HepG2 (cell line): Measurements from ENCODE around the gene RPH3AL. TPM values are rescaled to one million over a fixed set of nuclear protein-coding genes. Genes with fewer than 3 reads are reported as not detected.

Experiments
- AHR ChIP-seq: IDR thresholded peaks from 2 replicates; pipeline ENCODE4 v1.6.1; 2018; ENCODE audit warnings: missing genetic modification reagents, missing compliant biosample characterization
- ATF1 ChIP-seq: IDR thresholded peaks from 2 replicates; pipeline ENCODE4 v1.6.1; 2016; ENCODE audit warnings: mild to moderate bottlenecking, control low read depth
- CEBPG ChIP-seq: IDR thresholded peaks from 2 replicates; pipeline ENCODE4 v1.6.1; 2016
- CHD4 ChIP-seq: fragments of 200-600 bp; sonication (generic); IDR thresholded peaks from 2 replicates; pipeline ENCODE4 v1.7.0; 2017; ENCODE audit warnings: mild to moderate bottlenecking, low read length, borderline replicate concordance
- HNRNPH1 ChIP-seq: fragments of 200-400 bp; formaldehyde crosslinking; optimal IDR thresholded peaks from 2 replicates; pipeline ENCODE3; 2017; ENCODE audit warnings: mild to moderate bottlenecking, low read depth, low read length
- KAT8 ChIP-seq: IDR thresholded peaks from 2 replicates; pipeline ENCODE4 v1.6.1; 2016; ENCODE audit warnings: missing genetic modification reagents, missing compliant biosample characterization
- NKX3-1 ChIP-seq: sonication (generic); formaldehyde crosslinking; IDR thresholded peaks from 2 replicates; pipeline ENCODE4 v1.5.0; 2020; ENCODE audit warnings: missing genetic modification reagents
- PLSCR1 ChIP-seq: sonication (generic); formaldehyde crosslinking; IDR thresholded peaks from 2 replicates; pipeline ENCODE4 v1.5.0; 2020; ENCODE audit warnings: missing genetic modification reagents, mild to moderate bottlenecking, borderline replicate concordance
- PRDM10 ChIP-seq: sonication (generic); formaldehyde crosslinking; IDR thresholded peaks from 2 replicates; pipeline ENCODE4 v1.4.0; 2020; ENCODE audit warnings: low read depth, missing genetic modification reagents
- SMAD1 ChIP-seq: sonication (generic); formaldehyde crosslinking; IDR thresholded peaks from 2 replicates; pipeline ENCODE4 v1.4.0; 2020; ENCODE audit warnings: missing genetic modification reagents, low read depth, mild to moderate bottlenecking, borderline replicate concordance
- SOX13 ChIP-seq, 3 experiments: fragments of 450-650 bp in 1 of 3; sonication (generic) in 1 of 3; formaldehyde crosslinking in 1 of 3; IDR thresholded peaks in 2 of 3; conservative IDR thresholded peaks in 1 of 3; 2 replicates each; pipeline versions ENCODE4 v1.5.0 to v1.6.1; 2016 to 2020; ENCODE audit warnings: antibody characterized with exemption in 1 of 3, mild to moderate bottlenecking in 1 of 3, missing compliant biosample characterization in 1 of 3, missing genetic modification reagents in 1 of 3, moderate library complexity in 1 of 3
- SP4 ChIP-seq: sonication (generic); formaldehyde crosslinking; IDR thresholded peaks from 2 replicates; pipeline ENCODE4 v1.8.1; 2023; ENCODE audit warnings: mild to moderate bottlenecking, missing genetic modification reagents
- TBX3 ChIP-seq: fragments of 450-650 bp; IDR thresholded peaks from 2 replicates; pipeline ENCODE4 v1.6.1; 2017; ENCODE audit warnings: antibody characterized with exemption, mild to moderate bottlenecking, inconsistent platforms, borderline replicate concordance
- ZNF264 ChIP-seq: sonication (generic); formaldehyde crosslinking; IDR thresholded peaks from 2 replicates; pipeline ENCODE4 v1.4.0; 2020; ENCODE audit warnings: missing genetic modification reagents
- ZNF274 ChIP-seq: sonication (generic); formaldehyde crosslinking; IDR thresholded peaks from 2 replicates; pipeline ENCODE4 v1.5.1; 2020; ENCODE audit warnings: mild to moderate bottlenecking, missing genetic modification reagents
- ZNF275 ChIP-seq: sonication (generic); formaldehyde crosslinking; IDR thresholded peaks from 2 replicates; pipeline ENCODE4 v1.8.0; 2022; ENCODE audit warnings: missing genetic modification reagents, mild to moderate bottlenecking, inconsistent platforms, borderline replicate concordance
- ZSCAN29 ChIP-seq: sonication (generic); formaldehyde crosslinking; conservative IDR thresholded peaks from 2 replicates; pipeline ENCODE4 v1.4.0; 2020; ENCODE audit warnings: mild to moderate bottlenecking, missing genetic modification reagents
- polyA plus RNA-seq, 8 experiments: library from polyadenylated mRNA; depleted of rRNA in 3 of 8; stranded (reverse) in 7 of 8; unstranded in 1 of 8; fragments of >200 nt; fragmentation: Illumina TruSeq in 4 of 8; extraction: Trizol in 4 of 8; gene quantifications; 2 replicates each; pipeline versions ENCODE4 v1.2.1 to v1.2.3, GENCODE V29; 2011 to 2016; ENCODE audit warnings: low read depth in 4 of 8, missing spikeins in 1 of 8, mixed read lengths in 1 of 8; ENCODE audit not compliant: insufficient read depth in 1 of 8
- total RNA-seq, 5 experiments: library from RNA; depleted of rRNA; stranded (reverse); fragments of >200 nt; fragmentation: Illumina TruSeq; extraction: Trizol; gene quantifications; 2 replicates each; pipeline ENCODE4 v1.2.3, GENCODE V29; 2016; ENCODE audit warnings: low read depth in 1 of 5

RPH3AL gene
- total and polyA plus RNA-seq, 2 of the 13 experiments (the other 11 are each of a cell fraction or from before 2014, with no cell fraction given): 7.8 to 16.4 TPM

GRCh38 chr17:353213-353837 lies 718 bp upstream of the RPH3AL start (continued):
- TF ChIP-seq CHD4: 0 out of 2 replicates have a peak, but pooled peaks have one; percentile 23
- 0 out of 2 replicates have a peak, but pooled peaks have one; percentile 14 for TF ChIP-seq CEBPG (CRISPR knock-in tag)
- TF ChIP-seq PLSCR1: 0 out of 2 replicates have a peak, but pooled peaks have one; percentile 4
- TF ChIP-seq SOX13 (IDR thresholded peaks at IDR 0.05): no peak
- TF ChIP-seq SOX13 (CRISPR knock-in tag; conservative IDR thresholded peaks at IDR 0.05 in 1 of 2, IDR thresholded peaks at IDR 0.05 in 1 of 2): 0 out of 4 replicates have a peak, but pooled peaks of 1 of the 2 experiments have one; percentile 3
- no peak for TF ChIP-seq HNRNPH1
- TF ChIP-seq KAT8 (CRISPR knock-in tag): 0 out of 2 replicates have a peak, but pooled peaks have one; percentile 5
- no peak for TF ChIP-seq SP4 (CRISPR knock-in tag)
- no peak for TF ChIP-seq AHR
- no peak for TF ChIP-seq ZNF274 (CRISPR knock-in tag)
- TF ChIP-seq ZNF264 (CRISPR knock-in tag): no peak
- 0 out of 2 replicates have a peak, but pooled peaks have one; percentile 0 for TF ChIP-seq PRDM10 (CRISPR knock-in tag)
- TF ChIP-seq ZSCAN29 (CRISPR knock-in tag): no peak
- 0 out of 2 replicates have a peak, but pooled peaks have one; percentile 32 for TF ChIP-seq SMAD1 (CRISPR knock-in tag)
- TF ChIP-seq ZNF275 (CRISPR knock-in tag): 0 out of 2 replicates have a peak, but pooled peaks have one; percentile 12
- 0 out of 2 replicates have a peak, but pooled peaks have one; percentile 1 for TF ChIP-seq NKX3-1
- no peak for TF ChIP-seq TBX3
- 0 out of 2 replicates have a peak, but pooled peaks have one; percentile 7 for TF ChIP-seq ATF1
- TF ChIP-seq, all 625 proteins: peak for 16
